Measurements from ENCODE around the gene SIAH1.
"Not testable (repeated sequence)": the region's sequence is repeated elsewhere in the genome, so short reads cannot be mapped to it uniquely, and the experiment has no call there.

The SIAH1 gene

GRCh38 chr16:48392407-48392806, 7.2 kb upstream of the SIAH1 start:
- no peak for DNase-seq

- peak; percentile 6 for DNase-seq
These were observed 1.5 kb upstream of the SIAH1 start for GRCh38 chr16:48386559-48387312.

GRCh38 chr16:48384520-48385252, 527 bp downstream of the SIAH1 start:
- DNase-seq: peak; percentile 74

GRCh38 chr16:48383877-48384519, 1.2 kb downstream of the SIAH1 start:
- peak; percentile 73 for DNase-seq

DNA sequence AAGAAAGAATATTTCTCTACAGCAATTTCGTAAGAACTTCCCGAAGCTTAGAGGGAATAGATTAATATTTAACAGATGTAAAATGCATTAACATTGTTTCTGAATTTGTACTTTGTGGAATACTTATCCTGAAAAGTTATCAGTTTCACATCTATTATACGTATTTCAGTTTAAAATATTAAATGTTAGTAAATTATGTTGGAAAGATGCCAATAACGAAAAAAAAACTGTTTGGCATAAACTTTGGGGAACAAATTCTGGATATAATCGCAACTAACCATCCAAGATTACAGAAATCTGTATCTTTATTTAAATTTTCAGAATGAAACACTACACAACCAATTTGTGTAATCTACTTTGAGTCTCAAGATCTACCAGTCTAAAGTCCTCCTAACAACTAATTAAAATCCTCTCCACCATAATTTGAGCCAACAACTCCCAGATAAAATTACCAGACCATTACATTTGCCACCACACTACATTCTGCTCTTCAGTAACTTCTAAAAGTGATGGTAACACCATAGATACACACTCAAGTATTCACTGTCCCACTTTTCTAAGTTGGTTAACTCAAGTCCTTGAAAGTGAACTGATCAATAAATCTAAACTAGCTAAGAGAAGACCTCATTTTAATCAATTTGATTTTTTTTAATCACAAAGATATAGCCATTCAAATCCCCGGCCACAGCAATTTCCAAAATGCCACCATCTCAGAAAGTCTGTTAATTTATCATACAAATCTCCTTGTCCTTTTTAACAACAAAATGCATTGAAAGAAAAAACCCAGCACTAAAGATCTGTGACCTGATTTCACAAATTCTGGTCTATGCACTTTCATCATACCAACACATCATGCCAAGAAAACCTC, 2.0 kb downstream of the SIAH1 start:
- DNase-seq: no peak

DNA sequence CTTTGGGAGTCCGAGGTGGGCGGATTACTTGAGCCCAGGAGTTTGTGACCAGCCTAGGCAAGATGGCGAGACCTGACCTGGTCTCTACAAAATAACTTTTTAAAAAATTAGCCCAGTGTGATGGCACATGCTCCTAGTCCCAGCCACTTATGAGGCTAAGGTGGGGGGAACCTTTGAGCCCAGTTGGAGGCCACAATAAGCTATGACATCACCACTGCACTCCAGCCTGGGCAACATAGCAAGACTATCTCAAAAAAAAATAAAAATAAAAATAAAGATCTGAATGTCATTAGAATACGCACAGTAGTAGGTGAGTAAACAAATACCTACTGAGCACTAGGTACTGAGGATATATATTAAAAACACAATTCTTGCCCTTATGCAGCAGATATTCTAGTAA, 3.1 kb downstream of the SIAH1 start:
- no peak for DNase-seq

GRCh38 chr16:48381201-48381600, 4.0 kb downstream of the SIAH1 start:
- DNase-seq: no peak

DNA sequence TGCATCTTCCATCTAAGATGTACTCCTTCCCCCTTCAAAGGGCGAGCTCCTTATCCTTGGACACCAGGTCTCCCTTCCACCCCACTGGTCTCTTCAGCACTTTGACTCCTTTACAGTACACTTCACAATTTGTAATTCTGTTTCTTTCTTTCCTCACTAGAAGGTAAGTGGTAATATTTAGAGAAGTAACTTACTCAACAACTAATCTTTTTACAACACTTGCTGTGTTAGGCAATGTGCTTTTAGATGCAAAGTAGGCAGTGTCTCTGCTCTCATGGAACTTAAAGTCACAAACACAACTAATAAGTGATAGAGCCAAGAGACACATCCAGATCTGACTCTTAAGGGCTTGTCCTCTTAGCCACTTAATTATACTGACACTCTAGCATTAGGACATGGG, 6.4 kb downstream of the SIAH1 start:
- no peak for DNase-seq

DNA sequence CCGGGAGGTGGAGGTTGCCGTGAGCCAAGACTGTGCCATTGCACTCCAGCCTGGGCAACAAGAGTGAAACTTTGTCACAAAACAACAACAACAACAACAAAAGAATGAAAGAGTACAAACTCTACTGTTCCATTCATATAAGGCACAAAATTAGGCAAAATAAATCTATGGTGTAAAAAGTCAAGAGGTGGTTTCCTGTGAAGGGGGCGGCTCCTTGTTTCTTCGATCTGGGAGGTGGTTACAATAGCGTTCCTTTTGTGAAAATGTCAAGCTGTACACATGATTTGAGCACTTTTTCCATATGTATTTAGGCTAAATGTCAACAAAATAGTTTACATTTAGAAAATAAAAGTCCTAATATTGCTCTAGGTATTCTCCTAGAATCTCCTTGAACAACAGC, 6.9 kb downstream of the SIAH1 start:
- no peak for DNase-seq

GRCh38 chr16:48377301-48377700, 7.9 kb downstream of the SIAH1 start:
- not testable (repeated sequence) for DNase-seq

GRCh38 chr16:48374255-48374654, 11.0 kb downstream of the SIAH1 start:
- DNase-seq: no peak

DNA sequence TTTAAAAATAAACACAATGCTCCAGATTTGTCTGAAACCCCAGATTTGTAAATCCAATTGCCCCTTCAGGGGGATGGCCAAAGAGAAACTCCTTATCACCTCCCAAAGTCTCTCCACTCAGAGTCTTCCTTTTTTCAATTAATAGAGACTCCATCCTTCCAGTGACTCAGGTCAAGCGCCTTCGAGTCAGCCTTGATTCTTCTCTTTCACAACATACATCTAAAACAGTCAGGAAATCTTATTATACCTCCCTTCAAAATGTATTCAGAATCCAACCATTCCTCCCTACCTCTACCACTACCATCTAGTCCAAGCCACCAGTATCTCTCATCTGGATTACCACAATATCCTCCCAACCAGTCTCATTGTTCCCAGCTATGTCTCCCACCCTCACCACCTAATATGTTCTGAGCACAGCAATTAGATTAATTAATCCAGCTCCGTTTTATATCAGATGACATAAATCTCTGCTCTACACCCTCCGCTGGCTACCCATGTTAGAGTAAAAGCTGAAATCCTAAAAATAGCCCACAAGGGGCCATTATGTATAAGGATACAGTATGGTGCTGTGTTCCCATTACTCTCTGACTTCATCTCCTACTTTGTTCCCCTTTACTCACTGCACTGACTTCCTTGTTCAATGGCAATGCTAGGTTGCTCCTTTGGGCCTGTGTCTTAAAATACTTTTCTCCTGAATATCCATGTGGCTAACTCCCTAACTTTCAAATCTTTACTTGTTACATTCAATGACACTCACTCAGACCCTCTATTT, 11.8 kb downstream of the SIAH1 start:
- DNase-seq: no peak

- no peak for DNase-seq
These were observed 12.5 kb downstream of the SIAH1 start for GRCh38 chr16:48372744-48373143.

DNA sequence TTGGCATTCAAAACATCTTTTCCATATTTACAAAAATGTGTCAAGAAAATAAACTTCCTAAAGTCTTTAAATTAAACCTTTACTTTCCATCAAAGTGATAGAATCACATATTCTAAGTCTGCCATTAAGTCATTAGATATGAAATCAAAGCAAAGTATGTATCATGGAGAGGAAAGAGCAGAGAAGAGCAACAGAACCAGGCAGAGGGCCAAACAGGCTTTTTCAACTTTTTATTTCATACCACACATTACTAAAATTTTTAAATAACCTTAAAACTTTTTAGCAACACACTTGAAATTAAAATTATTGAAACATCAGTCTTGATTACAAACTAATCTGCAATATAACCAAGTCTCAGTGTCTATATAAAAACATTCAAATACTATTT, 13.8 kb downstream of the SIAH1 start:
- DNase-seq: no peak

DNA sequence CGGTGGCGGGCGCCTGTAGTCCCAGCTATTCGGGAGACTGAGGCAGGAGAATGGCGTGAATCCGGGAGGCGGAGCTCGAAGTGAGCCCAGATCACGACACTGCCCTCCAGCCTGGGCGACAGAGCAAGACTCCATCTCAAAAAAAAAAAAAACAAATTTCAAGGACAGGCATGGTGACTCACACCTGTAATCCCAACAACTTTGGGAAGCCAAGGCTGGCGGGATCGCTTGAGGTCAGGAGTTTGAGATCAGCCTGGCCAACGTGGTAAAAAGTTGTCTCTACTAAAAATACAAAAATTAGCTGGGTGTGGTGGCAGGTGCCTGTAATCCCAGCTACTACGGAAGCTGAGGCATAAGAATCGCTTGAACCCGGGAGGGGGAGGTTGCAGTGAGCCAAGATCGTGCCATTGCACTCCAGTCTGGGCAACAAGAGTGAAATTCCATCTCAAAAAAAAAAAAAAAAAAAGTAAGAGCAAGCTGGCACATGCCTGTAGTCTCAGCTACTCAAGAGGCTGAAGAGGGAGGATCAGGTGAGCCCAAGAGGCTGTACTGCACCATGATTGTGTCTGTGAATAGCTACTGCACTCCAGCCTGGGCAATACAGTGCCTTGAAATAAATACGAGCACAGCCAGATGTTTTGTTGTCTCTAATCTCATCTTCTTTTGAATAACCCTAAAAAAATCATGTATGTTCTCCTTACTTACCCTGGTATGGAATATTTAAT, 14.4 kb downstream of the SIAH1 start:
- DNase-seq: not testable (repeated sequence)

DNA sequence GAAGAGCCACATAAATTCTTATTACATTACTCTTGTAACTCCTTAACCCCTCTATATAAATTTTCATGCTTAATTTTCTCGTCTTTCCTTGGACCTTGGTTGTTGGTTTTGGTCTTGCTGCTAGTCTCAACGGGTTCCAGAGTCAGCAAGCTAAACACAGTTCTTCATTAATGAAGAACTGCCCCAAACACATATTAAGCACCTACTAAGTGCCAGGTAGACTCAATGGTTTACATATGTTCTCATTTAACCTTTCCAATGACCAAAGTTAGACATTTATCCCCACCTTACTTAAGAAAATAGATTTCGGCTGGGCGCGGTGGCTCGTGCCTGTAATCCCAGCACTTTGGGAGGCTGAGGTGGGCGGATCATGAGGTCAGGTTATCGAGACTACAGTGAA, 15.0 kb downstream of the SIAH1 start:
- DNase-seq: no peak

DNA sequence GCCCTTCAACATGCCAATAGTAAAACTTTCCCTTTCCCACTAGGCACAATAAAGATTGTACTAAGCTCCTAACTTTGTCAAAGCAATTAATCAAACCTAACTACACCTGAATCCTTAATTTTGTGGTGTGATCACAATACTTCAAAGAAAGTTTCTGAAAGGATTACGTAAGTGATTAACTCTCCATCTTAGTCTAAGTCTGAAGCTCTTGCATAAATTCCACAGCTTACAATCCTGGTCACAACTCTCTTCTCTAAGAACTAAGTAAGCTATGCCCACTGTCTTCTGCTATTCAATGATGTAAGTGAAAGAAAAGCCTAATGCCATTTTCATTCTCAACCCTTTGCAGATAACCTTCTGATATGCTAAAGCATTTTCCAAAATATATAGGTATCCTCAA, 15.4 kb downstream of the SIAH1 start:
- DNase-seq: no peak

GRCh38 chr16:48367441-48368049, 17.7 kb downstream of the SIAH1 start:
- DNase-seq: no peak

DNA sequence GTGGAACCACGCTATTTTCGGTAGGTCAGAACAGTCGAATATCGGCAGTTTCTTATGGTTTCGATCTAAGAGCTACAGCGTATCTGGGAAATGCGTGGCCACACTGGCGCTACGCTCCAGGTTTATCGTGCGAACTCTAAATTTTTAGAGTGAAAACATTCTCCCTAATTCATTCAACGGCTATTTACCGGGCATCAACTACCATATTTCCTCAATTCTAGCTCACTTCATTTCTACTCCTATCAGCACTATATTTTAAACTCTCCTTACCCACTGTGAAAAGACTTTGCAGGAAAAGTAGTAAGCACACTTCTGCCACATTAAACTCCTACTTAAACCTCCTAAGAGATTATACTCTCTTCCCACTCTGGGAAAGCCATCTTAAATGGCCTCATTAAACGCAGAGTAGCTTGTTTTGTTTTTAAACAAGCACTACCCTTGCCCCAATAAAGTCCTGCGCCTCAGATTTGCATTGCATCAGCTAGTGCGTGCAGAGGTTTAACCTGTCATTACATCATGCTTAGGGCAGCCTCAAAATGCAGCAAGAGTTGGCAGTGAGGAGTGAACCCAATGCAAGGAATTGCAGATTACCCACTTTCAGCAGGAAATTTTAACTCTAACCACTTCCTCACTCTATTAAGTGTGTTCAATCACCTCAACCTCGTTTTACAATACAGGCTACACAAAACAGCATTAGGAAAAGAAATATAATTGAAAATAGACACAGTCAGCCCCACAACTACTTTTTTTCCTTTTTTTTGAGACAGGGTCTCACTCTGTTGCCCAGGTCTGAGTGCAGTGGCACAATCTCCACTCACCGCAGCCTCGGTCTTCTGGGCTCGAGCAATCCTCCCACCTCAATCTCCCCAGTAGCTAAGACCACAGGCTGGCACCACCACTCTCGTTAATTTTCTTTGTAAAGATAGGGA, 18.8 kb downstream of the SIAH1 start:
- DNase-seq: peak; percentile 32

All from retina (tissue), 1 donor.